ENCODE results near the gene FCMR.

- TF ChIP-seq CTCF (IDR thresholded peaks at IDR 0.05; ENCODE audit: low read length) (no peak), EZH2 (IDR thresholded peaks at IDR 0.05; ENCODE audit: borderline replicate concordance, low read length) (no peak)
Observed at GRCh38 chr1:206960676-206961386, 39.1 kb upstream of the FCMR start.

Measured in OCI-LY1 (cell line).